Measurements from ENCODE around the gene NPR2. TPM values are rescaled to one million over a fixed set of nuclear protein-coding genes. Genes with fewer than 3 reads are reported as not detected.

NPR2 gene
- polyA plus RNA-seq, 2 of the 4 experiments (the other 2 are of a cell fraction) = 7.8 to 18.8 TPM

DNA sequence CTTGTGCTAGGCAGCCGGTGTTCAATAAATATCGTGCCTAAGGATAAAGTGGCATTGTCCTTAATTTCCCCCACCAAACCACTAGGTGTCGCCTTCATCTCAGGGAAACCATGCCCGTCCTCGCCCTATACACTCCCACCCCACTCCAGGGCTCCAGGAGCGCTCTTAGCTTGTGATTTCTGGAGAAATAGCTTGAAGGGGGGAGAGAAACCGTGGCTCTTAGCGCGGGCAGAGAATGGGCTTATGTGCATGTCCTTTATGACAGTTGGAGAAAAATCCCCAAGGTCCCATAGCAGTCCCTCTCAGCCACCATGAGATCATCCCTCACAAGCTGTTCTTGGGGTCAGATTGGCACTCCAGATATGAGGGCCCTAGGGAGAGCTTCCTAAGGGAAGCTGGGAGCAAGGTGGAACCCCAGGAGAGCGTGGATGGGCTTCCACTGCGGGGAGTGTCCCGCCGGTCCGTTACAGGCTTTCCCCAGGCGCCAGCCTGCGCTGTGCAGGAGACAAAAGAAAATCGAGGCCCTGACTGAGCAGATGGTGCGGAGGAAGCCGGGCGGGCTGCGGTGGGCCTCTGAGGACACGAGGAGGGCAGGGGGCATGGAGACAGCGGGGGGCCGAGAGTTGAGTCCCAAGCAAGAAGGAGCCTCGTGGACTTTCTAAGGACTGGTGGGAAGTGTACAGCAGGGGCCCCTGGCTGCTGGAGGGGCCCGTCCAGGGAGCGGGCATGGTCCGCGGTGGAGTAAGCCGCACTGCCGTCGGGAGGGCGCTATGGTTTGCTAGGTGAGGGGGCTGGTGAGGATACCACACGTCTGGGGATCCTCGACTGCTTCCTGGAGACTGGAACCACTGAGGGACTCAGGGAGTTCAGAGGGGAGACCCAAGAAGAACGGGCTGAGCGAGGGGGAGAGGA is 750 bp upstream of the NPR2 start:
- Histone ChIP-seq H3K4me3 (no peak overlapping the region), H3K4me1 (peaks cover 9% of the 10 kb centered on the region), H3K4me2 (no peak overlapping the region), H3K9me3 (no peaks in the 10 kb centered on the region), H3K27ac (peak overlapping the region in 1 of 2 experiments; percentile 22; a peak in 1 of 6 replicates)
- WGBS (ENCODE audit: missing lambda C conversion rate) = 67% methylated on average over 37 of the region's 37 CpGs
- ATAC-seq = peak; percentile 87 to 97
- peak; percentile 43 for FAIRE-seq
- DNase-seq (ENCODE audit: low read depth in 1 of 2, low spot score in 1 of 2) = peak; percentile 65 to 85
- POLR2A ChIA-PET = interaction anchor here (1.5 kb wide), 1 partner anchor 92 kb away, joined by 4 read pairs; no protein-coding TSS in a partner anchor
- CTCF ChIA-PET = interaction anchor here (0.5 to 5.0 kb wide), 69 partner anchors 9 to 1766 kb away, joined by 3 to 122 read pairs (median 7); partner anchors contain the start of genes ARHGEF39, CCDC107, FAM221B and GBA2
- no peak for TF ChIP-seq CHD2 (IDR thresholded peaks at IDR 0.05; ENCODE audit: low read length, partially characterized antibody)
- TF ChIP-seq, protein P1, sequence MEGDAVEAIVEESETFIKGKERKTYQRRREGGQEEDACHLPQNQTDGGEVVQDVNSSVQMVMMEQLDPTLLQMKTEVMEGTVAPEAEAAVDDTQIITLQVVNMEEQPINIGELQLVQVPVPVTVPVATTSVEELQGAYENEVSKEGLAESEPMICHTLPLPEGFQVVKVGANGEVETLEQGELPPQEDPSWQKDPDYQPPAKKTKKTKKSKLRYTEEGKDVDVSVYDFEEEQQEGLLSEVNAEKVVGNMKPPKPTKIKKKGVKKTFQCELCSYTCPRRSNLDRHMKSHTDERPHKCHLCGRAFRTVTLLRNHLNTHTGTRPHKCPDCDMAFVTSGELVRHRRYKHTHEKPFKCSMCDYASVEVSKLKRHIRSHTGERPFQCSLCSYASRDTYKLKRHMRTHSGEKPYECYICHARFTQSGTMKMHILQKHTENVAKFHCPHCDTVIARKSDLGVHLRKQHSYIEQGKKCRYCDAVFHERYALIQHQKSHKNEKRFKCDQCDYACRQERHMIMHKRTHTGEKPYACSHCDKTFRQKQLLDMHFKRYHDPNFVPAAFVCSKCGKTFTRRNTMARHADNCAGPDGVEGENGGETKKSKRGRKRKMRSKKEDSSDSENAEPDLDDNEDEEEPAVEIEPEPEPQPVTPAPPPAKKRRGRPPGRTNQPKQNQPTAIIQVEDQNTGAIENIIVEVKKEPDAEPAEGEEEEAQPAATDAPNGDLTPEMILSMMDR (IDR thresholded peaks at IDR 0.05) = peak; percentile 91
- TF ChIP-seq CBX8 (IDR thresholded peaks at IDR 0.05) = no peak
- TF ChIP-seq ZSCAN20 (CRISPR knock-in tag; IDR thresholded peaks at IDR 0.05) = no peak
- no peak for TF ChIP-seq FOSL2 (IDR thresholded peaks at IDR 0.05)
- TF ChIP-seq FOSL2 (CRISPR knock-in tag; IDR thresholded peaks at IDR 0.05) = no peak
- no peak for TF ChIP-seq HES2 (IDR thresholded peaks at IDR 0.05)
- peak; percentile 59 for TF ChIP-seq SMC3 (IDR thresholded peaks at IDR 0.05)
- TF ChIP-seq CHD4 (IDR thresholded peaks at IDR 0.05; ENCODE audit: borderline replicate concordance) = no peak
- TF ChIP-seq HOXA7 (CRISPR knock-in tag; IDR thresholded peaks at IDR 0.05) = no peak
- no peak for TF ChIP-seq MAX (IDR thresholded peaks at IDR 0.05)
- peak; percentile 85 to 92 for TF ChIP-seq RAD21 (conservative IDR thresholded peaks at IDR 0.05 in 1 of 2, IDR thresholded peaks at IDR 0.05 in 1 of 2)
- no peak for TF ChIP-seq MYC (IDR thresholded peaks at IDR 0.05; ENCODE audit: borderline replicate concordance, low read length)
- TF ChIP-seq RARB (CRISPR knock-in tag; IDR thresholded peaks at IDR 0.05) = no peak
- no peak for TF ChIP-seq HEYL (CRISPR knock-in tag; IDR thresholded peaks at IDR 0.05)
- TF ChIP-seq NPAS2 (CRISPR knock-in tag; IDR thresholded peaks at IDR 0.05; ENCODE audit: borderline replicate concordance) = no peak
- TF ChIP-seq, protein P2, sequence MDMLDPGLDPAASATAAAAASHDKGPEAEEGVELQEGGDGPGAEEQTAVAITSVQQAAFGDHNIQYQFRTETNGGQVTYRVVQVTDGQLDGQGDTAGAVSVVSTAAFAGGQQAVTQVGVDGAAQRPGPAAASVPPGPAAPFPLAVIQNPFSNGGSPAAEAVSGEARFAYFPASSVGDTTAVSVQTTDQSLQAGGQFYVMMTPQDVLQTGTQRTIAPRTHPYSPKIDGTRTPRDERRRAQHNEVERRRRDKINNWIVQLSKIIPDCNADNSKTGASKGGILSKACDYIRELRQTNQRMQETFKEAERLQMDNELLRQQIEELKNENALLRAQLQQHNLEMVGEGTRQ (IDR thresholded peaks at IDR 0.05) = no peak
- no peak for TF ChIP-seq ESRRA (IDR thresholded peaks at IDR 0.05; ENCODE audit: borderline replicate concordance, low read length)

- TF ChIP-seq FOXS1 (CRISPR knock-in tag; IDR thresholded peaks at IDR 0.05) (no peak), HEYL (CRISPR knock-in tag; IDR thresholded peaks at IDR 0.05) (no peak), CHD4 (IDR thresholded peaks at IDR 0.05; ENCODE audit: borderline replicate concordance) (no peak), CBX2 (IDR thresholded peaks at IDR 0.05; ENCODE audit: borderline replicate concordance, low read depth) (no peak), RARB (CRISPR knock-in tag; IDR thresholded peaks at IDR 0.05) (no peak), PHF8 (IDR thresholded peaks at IDR 0.05; ENCODE audit: borderline replicate concordance, low read depth) (no peak), EP300 (IDR thresholded peaks at IDR 0.05) (no peak), HOXB5 (CRISPR knock-in tag; IDR thresholded peaks at IDR 0.05) (no peak), PBX3 (IDR thresholded peaks at IDR 0.05) (no peak), KDM1A (IDR thresholded peaks at IDR 0.05; ENCODE audit: low read depth) (no peak), BHLHE40 (IDR thresholded peaks at IDR 0.05; ENCODE audit: low read depth, low read length) (no peak)
- H3K9me3 ChIP-seq = no peaks in the 10 kb centered on the region
- H3K4me1 ChIP-seq = peaks cover 16% of the 10 kb centered on the region
- ATAC-seq = no peak
- no peak overlapping the region for H3K4me3 ChIP-seq
- POLR2A ChIA-PET = no interaction called here
- CTCF ChIA-PET = interaction anchor here (1.0 to 2.7 kb wide), 6 partner anchors 8 to 119 kb away, joined by 3 to 26 read pairs (median 5); partner anchors contain the start of genes HINT2 and SPAG8
- H3K27ac ChIP-seq = no peak overlapping the region
- H3K4me2 ChIP-seq = no peak overlapping the region
- FAIRE-seq = no peak
- no peak for DNase-seq (ENCODE audit: low read depth in 1 of 2, low spot score in 1 of 2)
- WGBS (ENCODE audit: missing lambda C conversion rate) = 94% methylated on average over 20 of the region's 34 CpGs
Measured at GRCh38 chr9:35792024-35792813, 828 bp downstream of the NPR2 start.

Data from A549 (cell line).